Measurements from ENCODE around the gene PTPRE.

- TF ChIP-seq CTCF (conservative IDR thresholded peaks at IDR 0.05), result no peak
- TF ChIP-seq EZH2 (IDR thresholded peaks at IDR 0.05; ENCODE audit: low read depth), result no peak
Measured at GRCh38 chr10:127907411-127908105, 655 bp downstream of the PTPRE start.
